AG04450 (cell line): Measurements from ENCODE around the gene ARHGAP26. TPM values are rescaled to one million over a fixed set of nuclear protein-coding genes. Genes with fewer than 3 reads are reported as not detected.

ENCODE experiments used
- CTCF ChIA-PET: fragments of 300-600, 350-600 bp; formaldehyde crosslinking; extraction: SDS; loops from one replicate; lab custom pipeline; 2022; ENCODE audit warnings: antibody characterized with exemption, inconsistent platforms; lab: Charles Lee
- POLR2A ChIA-PET: fragments of 350-600 bp; formaldehyde crosslinking; extraction: SDS; loops from one replicate; lab custom pipeline; 2021; ENCODE audit warnings: antibody characterized with exemption, inconsistent platforms; lab: Yijun Ruan, JAX
- DNase-seq: peaks from one replicate; pipeline ENCODE4 v3.0.0-alpha.2; 2011; ENCODE audit warnings: low read depth, low spot score
- H3K27ac ChIP-seq: one replicate; pipeline ENCODE4 v1.5.1; 2012; ENCODE audit warnings: low read depth, low read length, control low read depth
- H3K27me3 ChIP-seq: one replicate; pipeline ENCODE4 v1.6.0; 2012; ENCODE audit warnings: low read length; ENCODE audit not compliant: control insufficient read depth, insufficient read depth
- H3K4me3 ChIP-seq: 2 replicates; pipeline ENCODE4 v1.5.1; 2011; ENCODE audit warnings: mild to moderate bottlenecking, low read depth, low read length, control low read depth
- H3K9me3 ChIP-seq: 2 replicates; pipeline ENCODE4 v1.5.1; 2012; ENCODE audit warnings: low read length; ENCODE audit not compliant: control insufficient read depth, insufficient read depth
- polyA plus RNA-seq: library from polyadenylated mRNA; depleted of rRNA; stranded (reverse); fragments of >200 nt; gene quantifications from 2 replicates; pipeline ENCODE4 v1.2.3, GENCODE V29; 2011
- TF ChIP-seq, protein P1 (sequence below): IDR thresholded peaks from 2 replicates; pipeline ENCODE4 v1.5.1; 2011; ENCODE audit warnings: low read depth, low read length, control low read depth, inconsistent platforms

ARHGAP26 gene
- polyA plus RNA-seq, 1 experiment: 0.56 TPM

GRCh38 chr5:142977363-142978051, 207.3 kb downstream of the ARHGAP26 start:
- peak overlapping the region; percentile 49 for H3K27ac ChIP-seq
- ChIA-PET CTCF (no interaction called here), POLR2A (no interaction called here)

DNA sequence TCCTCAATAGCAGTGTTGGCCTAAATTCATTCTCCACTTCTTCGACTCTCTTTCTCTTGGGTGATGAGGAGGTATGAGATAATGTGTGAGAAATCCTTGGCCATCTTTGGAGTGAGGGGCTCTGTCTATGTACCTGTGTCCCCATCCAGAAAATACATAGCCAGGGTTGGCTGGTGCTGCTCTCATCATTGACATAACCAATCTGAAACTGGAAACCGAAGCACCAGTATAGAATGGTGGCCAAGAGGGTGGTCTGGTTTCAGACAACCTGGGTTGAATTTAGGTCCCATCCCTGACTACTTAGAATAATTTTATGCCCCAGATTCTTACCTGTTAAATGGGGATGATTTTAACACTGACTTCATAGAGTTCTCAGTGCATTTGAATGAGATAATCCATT, 208.1 kb downstream of the ARHGAP26 start:
- ChIA-PET CTCF (interaction anchor here (0.6 kb wide), 3 partner anchors 15 to 804 kb away, joined by 3 to 8 read pairs (median 4); no protein-coding TSS in a partner anchor), POLR2A (no interaction called here)
- no peak for DNase-seq
- Histone ChIP-seq H3K27ac (peak overlapping the region; percentile 49), H3K4me3 (no peak overlapping the region), H3K27me3 (no peaks in the 10 kb centered on the region), H3K9me3 (no peaks in the 10 kb centered on the region)
- TF ChIP-seq, protein P1, sequence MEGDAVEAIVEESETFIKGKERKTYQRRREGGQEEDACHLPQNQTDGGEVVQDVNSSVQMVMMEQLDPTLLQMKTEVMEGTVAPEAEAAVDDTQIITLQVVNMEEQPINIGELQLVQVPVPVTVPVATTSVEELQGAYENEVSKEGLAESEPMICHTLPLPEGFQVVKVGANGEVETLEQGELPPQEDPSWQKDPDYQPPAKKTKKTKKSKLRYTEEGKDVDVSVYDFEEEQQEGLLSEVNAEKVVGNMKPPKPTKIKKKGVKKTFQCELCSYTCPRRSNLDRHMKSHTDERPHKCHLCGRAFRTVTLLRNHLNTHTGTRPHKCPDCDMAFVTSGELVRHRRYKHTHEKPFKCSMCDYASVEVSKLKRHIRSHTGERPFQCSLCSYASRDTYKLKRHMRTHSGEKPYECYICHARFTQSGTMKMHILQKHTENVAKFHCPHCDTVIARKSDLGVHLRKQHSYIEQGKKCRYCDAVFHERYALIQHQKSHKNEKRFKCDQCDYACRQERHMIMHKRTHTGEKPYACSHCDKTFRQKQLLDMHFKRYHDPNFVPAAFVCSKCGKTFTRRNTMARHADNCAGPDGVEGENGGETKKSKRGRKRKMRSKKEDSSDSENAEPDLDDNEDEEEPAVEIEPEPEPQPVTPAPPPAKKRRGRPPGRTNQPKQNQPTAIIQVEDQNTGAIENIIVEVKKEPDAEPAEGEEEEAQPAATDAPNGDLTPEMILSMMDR: no peak

More at GRCh38 chr5:142977363-142978051, 207.3 kb downstream of the ARHGAP26 start:
- no peak overlapping the region for H3K4me3 ChIP-seq
- TF ChIP-seq, protein P1: no peak
- no peaks in the 10 kb centered on the region for H3K9me3 ChIP-seq
- peak; percentile 83 for DNase-seq
- no peaks in the 10 kb centered on the region for H3K27me3 ChIP-seq

- TF ChIP-seq, protein P1: no peak
- no peaks in the 10 kb centered on the region for H3K27me3 ChIP-seq
- H3K27ac ChIP-seq: no peak overlapping the region
- H3K9me3 ChIP-seq: no peaks in the 10 kb centered on the region
- no peak overlapping the region for H3K4me3 ChIP-seq
- CTCF ChIA-PET: interaction anchor here (0.6 kb wide), 3 partner anchors 16 to 804 kb away, joined by 3 to 8 read pairs (median 4); no protein-coding TSS in a partner anchor
- DNase-seq: no peak
- POLR2A ChIA-PET: no interaction called here
Measured at GRCh38 chr5:142978726-142979125, 208.5 kb downstream of the ARHGAP26 start.

GRCh38 chr5:142979636-142980035, 209.5 kb downstream of the ARHGAP26 start:
- Histone ChIP-seq H3K27ac (no peak overlapping the region), H3K27me3 (no peaks in the 10 kb centered on the region), H3K4me3 (no peak overlapping the region), H3K9me3 (no peaks in the 10 kb centered on the region)
- TF ChIP-seq, protein P1: no peak
- POLR2A ChIA-PET: no interaction called here
- no peak for DNase-seq
- CTCF ChIA-PET: no interaction called here

DNA sequence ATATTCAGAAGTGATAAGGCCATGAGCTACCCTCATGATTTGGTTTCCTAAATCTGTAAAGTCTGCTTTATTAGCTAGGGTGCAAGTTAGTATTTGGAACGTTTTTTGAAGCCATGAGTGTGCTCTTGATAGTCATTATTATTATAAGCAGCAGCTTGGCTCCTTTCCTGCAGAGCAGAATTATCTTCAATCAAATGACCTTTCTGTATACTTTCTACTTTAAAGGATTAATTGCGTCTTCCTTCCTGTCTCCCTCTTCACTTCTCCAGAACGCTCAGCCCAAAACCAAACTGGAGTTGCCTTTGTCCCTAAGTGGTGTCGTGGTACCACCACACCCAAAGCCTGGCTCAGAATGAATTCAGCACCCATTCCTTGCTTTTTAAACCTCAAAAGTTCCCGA, 211.3 kb downstream of the ARHGAP26 start:
- CTCF ChIA-PET: interaction anchor here (1.7 kb wide), 1 partner anchor 21 kb away, joined by 6 read pairs; no protein-coding TSS in a partner anchor

More for the DNA sequence above, 211.3 kb downstream of the ARHGAP26 start:
- TF ChIP-seq, protein P1: no peak
- H3K9me3 ChIP-seq: no peaks in the 10 kb centered on the region
- no peak overlapping the region for H3K4me3 ChIP-seq
- POLR2A ChIA-PET: no interaction called here
- DNase-seq: no peak
- H3K27ac ChIP-seq: peak overlapping the region; percentile 80
- H3K27me3 ChIP-seq: no peaks in the 10 kb centered on the region
